Liver (tissue), 9 donors: ENCODE data around the gene CEACAM16. TPM values are rescaled to one million over a fixed set of nuclear protein-coding genes. Genes with fewer than 3 reads are reported as not detected.
A peak's percentile ranks its signal among the peaks of the same experiment; 100 is the strongest.

Experiments used
- DNase-seq: peaks from one replicate; pipeline ENCODE4 v3.0.0-alpha.2; 2017; ENCODE audit warnings: low spot score
- H3K27ac ChIP-seq, 2 donors: one replicate each; pipeline ENCODE4 v1.7.0; 2013; ENCODE audit warnings: inconsistent platforms in 2 of 2, low read length in 2 of 2, control low read depth in 1 of 2, low read depth in 1 of 2, mild to moderate bottlenecking in 1 of 2
- H3K27me3 ChIP-seq, 4 donors: one replicate each; pipeline versions ENCODE4 v1.6.1 to v1.7.0; 2013; ENCODE audit warnings: low read length in 3 of 4, inconsistent platforms in 1 of 4, mild to moderate bottlenecking in 1 of 4, moderate library complexity in 1 of 4; ENCODE audit not compliant: control insufficient read depth in 4 of 4, insufficient read depth in 4 of 4
- H3K36me3 ChIP-seq, 4 donors: one replicate each; pipeline versions ENCODE4 v1.6.1 to v1.7.0; 2013; ENCODE audit warnings: low read length in 3 of 4, mild to moderate bottlenecking in 3 of 4, low read depth in 1 of 4, moderate library complexity in 1 of 4; ENCODE audit not compliant: control insufficient read depth in 4 of 4, insufficient read depth in 3 of 4
- H3K4me1 ChIP-seq, 4 donors: one replicate each; pipeline versions ENCODE4 v1.6.1 to v1.7.0; 2013; ENCODE audit warnings: low read length in 3 of 4, mild to moderate bottlenecking in 3 of 4, moderate library complexity in 1 of 4; ENCODE audit not compliant: control insufficient read depth in 4 of 4, insufficient read depth in 4 of 4
- H3K4me3 ChIP-seq, 3 donors: one replicate each; pipeline versions ENCODE4 v1.6.1 to v1.7.0; 2013; ENCODE audit warnings: low read length in 3 of 3, control low read depth in 1 of 3, low read depth in 1 of 3, mild to moderate bottlenecking in 1 of 3
- H3K9ac ChIP-seq, 2 donors: one replicate each; pipeline ENCODE4 v1.7.0; 2013; ENCODE audit warnings: low read length in 2 of 2, mild to moderate bottlenecking in 2 of 2, moderate library complexity in 2 of 2, control low read depth in 1 of 2, low read depth in 1 of 2
- H3K9me3 ChIP-seq, 4 donors: one replicate each; pipeline versions ENCODE4 v1.6.1 to v1.7.0; 2013; ENCODE audit warnings: low read length in 3 of 4; ENCODE audit not compliant: control insufficient read depth in 4 of 4
- EGR1 ChIP-seq, 2 donors: IDR thresholded peaks; 2 replicates each; pipeline ENCODE4 v1.6.1; 2016 to 2018; ENCODE audit warnings: antibody characterized with exemption in 2 of 2, low read depth in 2 of 2
- FOXA1 ChIP-seq: IDR thresholded peaks from 2 replicates; pipeline ENCODE4 v1.6.1; 2016; ENCODE audit warnings: antibody characterized with exemption
- HNF4A ChIP-seq, 2 donors: conservative IDR thresholded peaks; 2 replicates each; pipeline ENCODE4 v1.6.1; 2016; ENCODE audit warnings: antibody characterized with exemption in 2 of 2, mild to moderate bottlenecking in 2 of 2
- HNF4G ChIP-seq: IDR thresholded peaks from 2 replicates; pipeline ENCODE4 v1.6.1; 2016; ENCODE audit warnings: antibody characterized with exemption
- JUND ChIP-seq, 2 donors: IDR thresholded peaks; 2 replicates each; pipeline ENCODE4 v1.6.1; 2016; ENCODE audit warnings: antibody characterized with exemption in 2 of 2
- RXRA ChIP-seq, 2 donors: IDR thresholded peaks; 2 replicates each; pipeline ENCODE4 v1.6.1; 2017 to 2018; ENCODE audit warnings: antibody characterized with exemption in 2 of 2, mild to moderate bottlenecking in 1 of 2
- SP1 ChIP-seq: IDR thresholded peaks from 2 replicates; pipeline ENCODE4 v1.6.1; 2018; ENCODE audit warnings: antibody characterized with exemption, mild to moderate bottlenecking
- YY1 ChIP-seq: IDR thresholded peaks from 2 replicates; pipeline ENCODE4 v1.6.1; 2016; ENCODE audit warnings: antibody characterized with exemption, mild to moderate bottlenecking
- WGBS: extraction: QIAGEN DNeasy Blood & Tissue Kit; methylation state at CpG from one replicate; pipeline ENCODE4 v1.1.7; 2013; 5-methylcytosine and 5-hydroxymethylcytosine counted together
- polyA plus RNA-seq, 2 donors: library from polyadenylated mRNA; stranded (reverse) in 1 of 2; unstranded in 1 of 2; fragments of 200-250 nt in 1 of 2; fragments of >200 nt in 1 of 2; fragmentation: Nextera tagmentation in 1 of 2; extraction: Ambion mirVana in 1 of 2; gene quantifications; one replicate each; pipeline versions ENCODE4 v1.2.1 to v1.2.3, GENCODE V29; 2013 to 2015
- total RNA-seq, 2 donors: library from RNA; depleted of rRNA; stranded (reverse); fragments of >200 nt; gene quantifications; one replicate each; pipeline ENCODE4 v1.2.3, GENCODE V29; 2014
- TF ChIP-seq, protein P1 (sequence below): fragments of 150-350 bp; IDR thresholded peaks from 2 replicates; pipeline ENCODE4 v1.5.1; 2017; ENCODE audit warnings: improper control_type of control experiment, low read depth, low read length; ENCODE audit not compliant: missing input control
- TF ChIP-seq, protein P2 (sequence below): IDR thresholded peaks from 2 replicates; pipeline ENCODE4 v1.6.1; 2016; ENCODE audit warnings: antibody characterized with exemption
- TF ChIP-seq, protein P3 (sequence below): IDR thresholded peaks from 2 replicates; pipeline ENCODE4 v1.6.1; 2016; ENCODE audit warnings: antibody characterized with exemption, mild to moderate bottlenecking
- donor health status: healthy.
- donor health status: healthy.
- donor health status: healthy.
- donor health status: healthy.
- donor health status: healthy.

Gene CEACAM16
- total and polyA plus RNA-seq, 4 donors = 0.09 TPM; not detected in 3

DNA sequence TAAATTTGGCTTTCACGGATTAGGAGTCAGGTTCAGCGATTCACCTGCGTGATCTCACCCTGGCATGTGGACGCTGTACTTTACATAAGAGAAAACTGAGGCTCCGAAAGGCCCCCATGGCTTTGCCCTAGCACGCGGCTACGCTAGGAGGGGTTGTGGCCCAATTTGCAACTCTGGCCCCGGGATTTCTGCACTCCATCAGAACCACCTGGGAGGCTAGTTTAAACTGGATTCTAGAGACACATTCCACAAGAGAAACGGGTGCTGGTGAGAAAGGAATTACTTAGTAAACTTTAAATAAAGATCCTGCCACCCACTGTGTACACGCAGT lies 55.8 kb downstream of the CEACAM16 start:
- no peak for DNase-seq
- H3K27me3 ChIP-seq = no peaks in the 10 kb centered on the region
- no peaks in the 10 kb centered on the region for H3K9me3 ChIP-seq
- H3K9ac ChIP-seq = peak overlapping the region in 1 of 2 donors; percentile 59
- TF ChIP-seq, protein P1, sequence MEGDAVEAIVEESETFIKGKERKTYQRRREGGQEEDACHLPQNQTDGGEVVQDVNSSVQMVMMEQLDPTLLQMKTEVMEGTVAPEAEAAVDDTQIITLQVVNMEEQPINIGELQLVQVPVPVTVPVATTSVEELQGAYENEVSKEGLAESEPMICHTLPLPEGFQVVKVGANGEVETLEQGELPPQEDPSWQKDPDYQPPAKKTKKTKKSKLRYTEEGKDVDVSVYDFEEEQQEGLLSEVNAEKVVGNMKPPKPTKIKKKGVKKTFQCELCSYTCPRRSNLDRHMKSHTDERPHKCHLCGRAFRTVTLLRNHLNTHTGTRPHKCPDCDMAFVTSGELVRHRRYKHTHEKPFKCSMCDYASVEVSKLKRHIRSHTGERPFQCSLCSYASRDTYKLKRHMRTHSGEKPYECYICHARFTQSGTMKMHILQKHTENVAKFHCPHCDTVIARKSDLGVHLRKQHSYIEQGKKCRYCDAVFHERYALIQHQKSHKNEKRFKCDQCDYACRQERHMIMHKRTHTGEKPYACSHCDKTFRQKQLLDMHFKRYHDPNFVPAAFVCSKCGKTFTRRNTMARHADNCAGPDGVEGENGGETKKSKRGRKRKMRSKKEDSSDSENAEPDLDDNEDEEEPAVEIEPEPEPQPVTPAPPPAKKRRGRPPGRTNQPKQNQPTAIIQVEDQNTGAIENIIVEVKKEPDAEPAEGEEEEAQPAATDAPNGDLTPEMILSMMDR = no peak
- no peak for TF ChIP-seq EGR1 (IDR thresholded peaks at IDR 0.05; ENCODE audit: low read depth in 2 of 2)
- no peak for TF ChIP-seq HNF4G
- TF ChIP-seq, protein P2, sequence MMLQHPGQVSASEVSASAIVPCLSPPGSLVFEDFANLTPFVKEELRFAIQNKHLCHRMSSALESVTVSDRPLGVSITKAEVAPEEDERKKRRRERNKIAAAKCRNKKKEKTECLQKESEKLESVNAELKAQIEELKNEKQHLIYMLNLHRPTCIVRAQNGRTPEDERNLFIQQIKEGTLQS = no peak
- H3K4me1 ChIP-seq = peaks cover 27 to 59% (median 42%) of the 10 kb centered on the region in 4 donors
- peak overlapping the region in 2 of 3 donors; percentile 15 to 60 for H3K4me3 ChIP-seq
- peak overlapping the region; percentile 85 to 92 for H3K27ac ChIP-seq
- H3K36me3 ChIP-seq = peaks cover 20 to 40% (median 34%) of the 10 kb centered on the region in 4 donors
- WGBS = 18% methylated on average over 11 of the region's 11 CpGs

DNA sequence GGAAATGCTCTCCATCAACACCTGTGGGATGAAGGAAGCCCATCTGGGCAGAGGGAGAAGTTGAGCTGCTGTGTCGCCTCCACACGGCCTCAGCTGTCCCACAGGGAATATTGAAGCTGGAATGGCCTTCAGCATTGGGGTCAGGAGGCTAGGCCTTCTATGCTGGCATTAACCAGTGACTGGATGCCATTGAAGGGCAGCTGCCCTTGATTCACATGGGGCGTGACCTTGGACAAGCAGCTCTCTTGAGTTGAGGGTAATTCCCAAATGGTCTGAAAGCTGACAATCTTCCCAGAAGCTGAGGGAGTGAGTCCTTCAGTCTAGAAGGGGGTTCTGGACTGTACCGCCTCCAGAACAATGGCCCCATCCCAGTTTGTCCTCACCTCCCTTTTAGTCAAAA lies 56.3 kb downstream of the CEACAM16 start:
- H3K4me1 ChIP-seq = peaks cover 27 to 57% (median 41%) of the 10 kb centered on the region in 4 donors
- H3K4me3 ChIP-seq = peak overlapping the region in 1 of 3 donors; percentile 15
- H3K27ac ChIP-seq = peak overlapping the region; percentile 85 to 92
- no peaks in the 10 kb centered on the region for H3K9me3 ChIP-seq
- H3K9ac ChIP-seq = peak overlapping the region; percentile 12 to 59
- TF ChIP-seq SP1 (no peak), HNF4G (no peak), FOXA1 (no peak), HNF4A (conservative IDR thresholded peaks at IDR 0.05) (peak; percentile 52 to 60), RXRA (IDR thresholded peaks at IDR 0.05) (peak; percentile 34 to 53)
- no peak for DNase-seq
- WGBS = 64% methylated on average over 4 of the region's 4 CpGs
- peaks cover 23 to 44% (median 35%) of the 10 kb centered on the region in 4 donors for H3K36me3 ChIP-seq
- H3K27me3 ChIP-seq = no peaks in the 10 kb centered on the region

DNA sequence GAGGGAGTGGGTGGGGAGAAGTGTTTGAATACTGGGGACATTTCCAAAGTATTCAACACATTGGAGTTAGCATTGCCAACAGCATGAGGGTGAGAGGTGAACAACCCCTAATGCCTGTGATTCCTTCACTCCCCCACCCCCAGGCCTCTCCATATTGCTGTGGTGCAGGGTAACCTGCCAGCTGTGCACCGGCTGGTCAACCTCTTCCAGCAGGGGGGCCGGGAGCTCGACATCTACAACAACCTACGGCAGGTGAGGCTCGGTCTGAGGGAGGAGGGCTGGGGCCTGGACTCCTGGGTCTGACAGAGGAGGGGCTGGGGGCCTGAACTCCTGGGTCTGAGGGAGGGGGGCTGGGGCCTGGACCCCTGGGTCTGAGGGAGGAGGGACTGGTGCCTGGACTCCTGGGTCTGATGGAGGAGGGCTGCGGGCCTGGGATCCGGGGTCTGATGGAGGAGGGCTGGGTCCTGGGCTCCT lies 57.2 kb downstream of the CEACAM16 start:
- Histone ChIP-seq H3K9me3 (no peaks in the 10 kb centered on the region), H3K36me3 (peaks cover 27 to 42% (median 35%) of the 10 kb centered on the region in 4 donors), H3K4me1 (peaks cover 27 to 51% (median 35%) of the 10 kb centered on the region in 4 donors), H3K4me3 (no peak overlapping the region), H3K27ac (peak overlapping the region; percentile 85 to 92), H3K27me3 (no peaks in the 10 kb centered on the region), H3K9ac (peak overlapping the region in 1 of 2 donors; percentile 4)
- WGBS = 58% methylated on average over 7 of the region's 7 CpGs
- DNase-seq = no peak
- TF ChIP-seq SP1 (peak; percentile 51), HNF4A (conservative IDR thresholded peaks at IDR 0.05) (peak in 1 of 2 donors; percentile 23), HNF4G (no peak), EGR1 (IDR thresholded peaks at IDR 0.05; ENCODE audit: low read depth in 2 of 2) (peak in 1 of 2 donors; percentile 30), YY1 (peak; percentile 56), RXRA (IDR thresholded peaks at IDR 0.05) (peak; percentile 85 to 86), JUND (IDR thresholded peaks at IDR 0.05) (peak in 1 of 2 donors; percentile 21)
- TF ChIP-seq, protein P3, sequence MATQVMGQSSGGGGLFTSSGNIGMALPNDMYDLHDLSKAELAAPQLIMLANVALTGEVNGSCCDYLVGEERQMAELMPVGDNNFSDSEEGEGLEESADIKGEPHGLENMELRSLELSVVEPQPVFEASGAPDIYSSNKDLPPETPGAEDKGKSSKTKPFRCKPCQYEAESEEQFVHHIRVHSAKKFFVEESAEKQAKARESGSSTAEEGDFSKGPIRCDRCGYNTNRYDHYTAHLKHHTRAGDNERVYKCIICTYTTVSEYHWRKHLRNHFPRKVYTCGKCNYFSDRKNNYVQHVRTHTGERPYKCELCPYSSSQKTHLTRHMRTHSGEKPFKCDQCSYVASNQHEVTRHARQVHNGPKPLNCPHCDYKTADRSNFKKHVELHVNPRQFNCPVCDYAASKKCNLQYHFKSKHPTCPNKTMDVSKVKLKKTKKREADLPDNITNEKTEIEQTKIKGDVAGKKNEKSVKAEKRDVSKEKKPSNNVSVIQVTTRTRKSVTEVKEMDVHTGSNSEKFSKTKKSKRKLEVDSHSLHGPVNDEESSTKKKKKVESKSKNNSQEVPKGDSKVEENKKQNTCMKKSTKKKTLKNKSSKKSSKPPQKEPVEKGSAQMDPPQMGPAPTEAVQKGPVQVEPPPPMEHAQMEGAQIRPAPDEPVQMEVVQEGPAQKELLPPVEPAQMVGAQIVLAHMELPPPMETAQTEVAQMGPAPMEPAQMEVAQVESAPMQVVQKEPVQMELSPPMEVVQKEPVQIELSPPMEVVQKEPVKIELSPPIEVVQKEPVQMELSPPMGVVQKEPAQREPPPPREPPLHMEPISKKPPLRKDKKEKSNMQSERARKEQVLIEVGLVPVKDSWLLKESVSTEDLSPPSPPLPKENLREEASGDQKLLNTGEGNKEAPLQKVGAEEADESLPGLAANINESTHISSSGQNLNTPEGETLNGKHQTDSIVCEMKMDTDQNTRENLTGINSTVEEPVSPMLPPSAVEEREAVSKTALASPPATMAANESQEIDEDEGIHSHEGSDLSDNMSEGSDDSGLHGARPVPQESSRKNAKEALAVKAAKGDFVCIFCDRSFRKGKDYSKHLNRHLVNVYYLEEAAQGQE = no peak
- TF ChIP-seq, protein P1 = no peak
